Frontal cortex (tissue), 4 donors: Measurements from ENCODE around the gene IGF2BP3. TPM values are rescaled to one million over a fixed set of nuclear protein-coding genes. Genes with fewer than 3 reads are reported as not detected.

Source experiments
- DNase-seq, 2 donors: peaks; one replicate each; pipeline ENCODE4 v3.0.0; 2012; ENCODE audit warnings: low spot score in 2 of 2
- FAIRE-seq: peaks from 2 replicates; lab custom pipeline; 2012; peaks lifted over from hg19 to GRCh38; lab: Jason Lieb, UNC
- total RNA-seq: library from RNA; depleted of rRNA; stranded (reverse); fragments of >200 nt; gene quantifications from one replicate; pipeline ENCODE4 v1.2.3, GENCODE V29; 2014
- donor health status: control.
- donor health status: control.
- donor health status: control.

IGF2BP3 gene
- total RNA-seq, 1 donor from 2014 or later: 81.5 TPM

GRCh38 chr7:23349484-23350157, 120.7 kb downstream of the IGF2BP3 start:
- DNase-seq (no peak), FAIRE-seq (no peak)

DNA sequence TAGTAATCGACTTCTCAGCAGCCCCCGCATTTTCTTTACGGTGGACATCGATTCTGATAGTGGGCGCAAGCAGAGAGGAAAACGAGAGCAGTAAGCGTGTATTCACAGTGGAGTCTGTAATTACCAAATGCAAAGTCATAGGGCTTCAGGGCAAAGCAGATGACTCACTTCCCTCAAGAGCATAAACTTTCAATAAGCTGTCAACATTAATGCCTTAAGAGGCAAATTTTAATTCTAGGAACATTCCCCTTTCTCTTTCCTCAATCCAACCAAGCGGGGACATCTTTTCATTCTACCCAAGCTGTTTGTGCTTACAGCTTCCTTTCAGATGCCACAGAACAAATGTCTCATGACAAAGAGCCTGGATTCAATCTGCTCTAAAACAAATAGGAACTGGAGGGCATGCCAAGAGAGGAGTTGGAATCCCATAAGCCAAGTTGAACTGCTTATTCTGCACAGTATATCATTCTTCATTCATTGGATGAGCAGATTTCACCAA, 122.6 kb downstream of the IGF2BP3 start:
- FAIRE-seq (no peak), DNase-seq (no peak)

- no peak for DNase-seq
- no peak for FAIRE-seq
These were observed 123.1 kb downstream of the IGF2BP3 start for GRCh38 chr7:23347033-23347681.

GRCh38 chr7:23346316-23346715, 124.0 kb downstream of the IGF2BP3 start:
- no peak for FAIRE-seq
- DNase-seq: no peak

GRCh38 chr7:23345601-23346000, 124.7 kb downstream of the IGF2BP3 start:
- no peak for FAIRE-seq
- DNase-seq: no peak

DNA sequence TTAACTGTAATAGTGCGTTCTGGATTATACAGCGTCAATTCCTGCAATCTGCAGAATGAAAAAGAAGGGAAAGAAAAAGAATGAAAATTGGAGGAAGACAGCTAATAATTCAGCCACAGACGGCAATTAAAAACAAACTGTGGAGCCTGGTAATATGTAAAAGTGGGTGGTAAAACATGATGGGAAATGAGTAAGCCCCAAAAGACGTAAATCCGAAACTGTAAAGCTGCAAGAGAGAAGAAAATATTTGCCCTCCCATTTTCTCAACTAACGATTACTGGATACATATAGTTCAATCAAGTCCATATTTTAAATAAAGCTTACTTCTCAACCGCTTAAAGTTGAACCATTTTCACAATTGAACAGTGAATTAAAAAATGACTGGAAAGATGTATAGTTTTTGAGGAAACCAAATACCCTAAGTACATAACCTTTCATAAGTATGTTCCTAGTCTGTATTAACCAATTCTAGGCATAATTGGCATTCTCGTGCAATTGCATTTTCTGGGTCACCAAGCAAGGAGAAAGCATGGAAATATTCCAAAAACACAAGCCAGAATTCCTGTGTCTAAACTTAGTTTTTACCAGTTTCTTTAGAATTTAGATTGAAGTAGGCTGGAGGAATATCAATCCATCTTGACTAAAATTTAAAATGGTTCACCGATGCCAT, 126.3 kb downstream of the IGF2BP3 start:
- no peak for FAIRE-seq
- no peak for DNase-seq

- DNase-seq (no peak), FAIRE-seq (no peak)
These were observed 127.2 kb downstream of the IGF2BP3 start for GRCh38 chr7:23343102-23343501.

DNA sequence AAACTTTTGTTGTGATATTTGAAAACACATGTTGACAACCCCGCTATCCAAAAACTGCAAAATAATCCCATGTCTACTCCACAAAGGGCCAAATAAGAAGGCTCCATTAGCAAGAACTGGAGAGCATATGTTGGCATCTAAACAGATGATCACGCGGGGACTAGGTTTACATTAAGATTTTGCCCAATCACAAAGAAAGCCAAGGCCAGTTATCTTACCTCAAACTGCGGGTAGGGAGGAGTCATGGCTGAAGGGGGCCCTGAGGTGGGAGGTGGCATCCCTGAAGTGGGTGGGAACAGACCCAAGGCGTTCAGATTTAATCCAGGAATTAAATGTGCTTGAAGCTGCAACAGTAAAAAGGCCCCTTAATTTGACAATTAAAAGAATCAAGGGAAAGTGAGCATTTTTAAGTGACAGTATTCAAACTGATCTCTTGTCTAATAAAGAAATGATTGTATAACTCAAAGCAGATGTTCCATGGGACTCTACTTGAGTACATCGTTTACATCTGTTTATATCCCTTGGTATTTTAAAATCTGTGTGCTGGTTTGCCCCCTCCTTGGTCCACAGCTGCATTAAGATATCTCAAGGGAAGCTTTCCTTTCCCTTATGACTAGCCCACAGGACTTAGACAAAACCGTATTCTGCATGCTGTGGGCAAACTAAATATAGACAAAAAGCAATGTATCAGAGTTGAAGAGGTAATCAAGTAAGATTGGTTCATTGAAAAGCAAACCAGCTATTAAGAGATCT, 128.3 kb downstream of the IGF2BP3 start:
- FAIRE-seq (no peak), DNase-seq (no peak)

DNA sequence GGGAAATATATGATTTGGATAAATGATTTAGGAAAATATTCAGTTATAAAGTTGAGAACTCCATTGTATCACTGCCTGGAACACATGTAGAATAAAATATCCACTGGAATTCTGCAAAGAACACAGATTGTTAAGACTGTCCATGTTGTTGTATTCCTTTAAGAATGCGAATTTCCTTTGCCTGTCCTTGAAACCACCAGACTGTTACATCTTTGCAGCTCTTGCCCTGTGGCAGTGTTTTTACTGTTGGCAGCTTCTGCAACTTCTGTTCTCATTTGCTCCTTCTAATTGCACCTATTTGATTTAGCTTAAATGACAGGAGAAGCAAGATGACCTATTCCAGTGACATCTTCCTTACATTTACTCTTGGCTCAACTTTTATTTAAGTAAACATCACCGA, 131.4 kb downstream of the IGF2BP3 start:
- FAIRE-seq (no peak), DNase-seq (no peak)

- DNase-seq (no peak), FAIRE-seq (no peak)
These were observed 131.9 kb downstream of the IGF2BP3 start for GRCh38 chr7:23338439-23338838.

- DNase-seq (no peak), FAIRE-seq (no peak)
These were observed 132.9 kb downstream of the IGF2BP3 start for GRCh38 chr7:23337374-23337773.

GRCh38 chr7:23336799-23337283, 133.4 kb downstream of the IGF2BP3 start:
- no peak for FAIRE-seq
- DNase-seq: no peak

DNA sequence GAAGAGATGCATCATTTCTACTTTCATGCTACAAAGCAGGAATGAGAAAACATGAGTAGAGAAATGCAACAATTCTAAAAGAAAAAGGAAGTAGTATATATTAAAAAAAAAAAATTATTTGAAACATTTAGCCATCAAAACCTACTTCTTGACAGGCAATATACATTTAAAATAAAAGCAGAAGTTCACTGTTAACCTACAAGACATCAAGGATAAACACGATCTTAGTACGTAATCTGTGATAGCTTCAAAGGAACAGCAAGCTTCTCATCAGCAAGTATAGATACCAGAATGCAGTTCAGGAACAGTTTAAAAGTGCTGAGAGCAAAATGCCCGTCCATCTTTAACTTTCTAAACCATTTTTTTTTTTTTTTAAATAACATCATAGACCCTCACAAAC, 134.2 kb downstream of the IGF2BP3 start:
- DNase-seq: no peak
- FAIRE-seq: no peak

- FAIRE-seq (no peak), DNase-seq (no peak)
These were observed 134.7 kb downstream of the IGF2BP3 start for GRCh38 chr7:23335621-23336020.

DNA sequence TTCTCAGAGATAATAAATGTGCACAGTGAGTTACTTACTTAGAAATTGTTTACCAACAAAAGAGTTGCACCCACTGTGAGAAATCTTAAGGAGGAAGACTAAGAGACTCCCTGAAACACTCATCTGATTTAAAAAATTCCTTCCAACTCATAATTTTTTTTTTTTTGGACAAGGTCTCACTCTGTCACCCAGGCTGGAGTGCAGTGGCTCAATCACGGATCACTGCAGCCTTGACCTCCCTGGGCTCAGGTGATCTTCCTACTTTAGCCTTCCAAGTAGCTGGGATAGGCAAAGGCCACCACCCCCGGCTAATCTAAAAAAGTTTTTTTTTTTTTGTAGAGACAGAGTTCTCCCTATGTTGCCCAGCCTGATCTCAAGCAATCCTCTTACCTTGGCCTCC, 135.2 kb downstream of the IGF2BP3 start:
- FAIRE-seq: no peak
- DNase-seq: no peak

GRCh38 chr7:23334482-23335056, 135.7 kb downstream of the IGF2BP3 start:
- FAIRE-seq: no peak
- peak in 1 of 2 donors; percentile 23 for DNase-seq

- FAIRE-seq (no peak), DNase-seq (no peak)
These were observed 136.5 kb downstream of the IGF2BP3 start for GRCh38 chr7:23333671-23334246.

- DNase-seq (no peak), FAIRE-seq (no peak)
These were observed 137.2 kb downstream of the IGF2BP3 start for GRCh38 chr7:23332910-23333612.

- FAIRE-seq (no peak), DNase-seq (no peak)
These were observed 138.1 kb downstream of the IGF2BP3 start for GRCh38 chr7:23332193-23332592.
